Liver (tissue), 9 donors: ENCODE results near the gene PHF19. TPM values are rescaled to one million over a fixed set of nuclear protein-coding genes. Genes with fewer than 3 reads are reported as not detected.

Source experiments
- DNase-seq: peaks from one replicate; pipeline ENCODE4 v3.0.0-alpha.2; 2017; ENCODE audit warnings: low spot score
- H3K27ac ChIP-seq, 2 donors: one replicate each; pipeline ENCODE4 v1.7.0; 2013; ENCODE audit warnings: inconsistent platforms in 2 of 2, low read length in 2 of 2, control low read depth in 1 of 2, low read depth in 1 of 2, mild to moderate bottlenecking in 1 of 2
- H3K27me3 ChIP-seq, 4 donors: one replicate each; pipeline versions ENCODE4 v1.6.1 to v1.7.0; 2013; ENCODE audit warnings: low read length in 3 of 4, inconsistent platforms in 1 of 4, mild to moderate bottlenecking in 1 of 4, moderate library complexity in 1 of 4; ENCODE audit not compliant: control insufficient read depth in 4 of 4, insufficient read depth in 4 of 4
- H3K36me3 ChIP-seq, 4 donors: one replicate each; pipeline versions ENCODE4 v1.6.1 to v1.7.0; 2013; ENCODE audit warnings: low read length in 3 of 4, mild to moderate bottlenecking in 3 of 4, low read depth in 1 of 4, moderate library complexity in 1 of 4; ENCODE audit not compliant: control insufficient read depth in 4 of 4, insufficient read depth in 3 of 4
- H3K4me1 ChIP-seq, 4 donors: one replicate each; pipeline versions ENCODE4 v1.6.1 to v1.7.0; 2013; ENCODE audit warnings: low read length in 3 of 4, mild to moderate bottlenecking in 3 of 4, moderate library complexity in 1 of 4; ENCODE audit not compliant: control insufficient read depth in 4 of 4, insufficient read depth in 4 of 4
- H3K4me3 ChIP-seq, 3 donors: one replicate each; pipeline versions ENCODE4 v1.6.1 to v1.7.0; 2013; ENCODE audit warnings: low read length in 3 of 3, control low read depth in 1 of 3, low read depth in 1 of 3, mild to moderate bottlenecking in 1 of 3
- H3K9ac ChIP-seq, 2 donors: one replicate each; pipeline ENCODE4 v1.7.0; 2013; ENCODE audit warnings: low read length in 2 of 2, mild to moderate bottlenecking in 2 of 2, moderate library complexity in 2 of 2, control low read depth in 1 of 2, low read depth in 1 of 2
- H3K9me3 ChIP-seq, 4 donors: one replicate each; pipeline versions ENCODE4 v1.6.1 to v1.7.0; 2013; ENCODE audit warnings: low read length in 3 of 4; ENCODE audit not compliant: control insufficient read depth in 4 of 4
- EGR1 ChIP-seq, 2 donors: IDR thresholded peaks; 2 replicates each; pipeline ENCODE4 v1.6.1; 2016 to 2018; ENCODE audit warnings: antibody characterized with exemption in 2 of 2, low read depth in 2 of 2
- FOXA1 ChIP-seq: IDR thresholded peaks from 2 replicates; pipeline ENCODE4 v1.6.1; 2016; ENCODE audit warnings: antibody characterized with exemption
- HNF4A ChIP-seq, 2 donors: conservative IDR thresholded peaks; 2 replicates each; pipeline ENCODE4 v1.6.1; 2016; ENCODE audit warnings: antibody characterized with exemption in 2 of 2, mild to moderate bottlenecking in 2 of 2
- JUND ChIP-seq, 2 donors: IDR thresholded peaks; 2 replicates each; pipeline ENCODE4 v1.6.1; 2016; ENCODE audit warnings: antibody characterized with exemption in 2 of 2
- MAX ChIP-seq: IDR thresholded peaks from 2 replicates; pipeline ENCODE4 v1.6.1; 2016; ENCODE audit warnings: antibody characterized with exemption
- NR2F2 ChIP-seq: IDR thresholded peaks from 2 replicates; pipeline ENCODE4 v1.6.1; 2016; ENCODE audit warnings: antibody characterized with exemption
- RXRA ChIP-seq, 2 donors: IDR thresholded peaks; 2 replicates each; pipeline ENCODE4 v1.6.1; 2017 to 2018; ENCODE audit warnings: antibody characterized with exemption in 2 of 2, mild to moderate bottlenecking in 1 of 2
- SP1 ChIP-seq: IDR thresholded peaks from 2 replicates; pipeline ENCODE4 v1.6.1; 2018; ENCODE audit warnings: antibody characterized with exemption, mild to moderate bottlenecking
- TAF1 ChIP-seq: conservative IDR thresholded peaks from 2 replicates; pipeline ENCODE4 v1.6.1; 2016; ENCODE audit warnings: antibody characterized with exemption, mild to moderate bottlenecking
- YY1 ChIP-seq: IDR thresholded peaks from 2 replicates; pipeline ENCODE4 v1.6.1; 2016; ENCODE audit warnings: antibody characterized with exemption, mild to moderate bottlenecking
- WGBS: extraction: QIAGEN DNeasy Blood & Tissue Kit; methylation state at CpG from one replicate; pipeline ENCODE4 v1.1.7; 2013; 5-methylcytosine and 5-hydroxymethylcytosine counted together
- polyA plus RNA-seq, 2 donors: library from polyadenylated mRNA; stranded (reverse) in 1 of 2; unstranded in 1 of 2; fragments of 200-250 nt in 1 of 2; fragments of >200 nt in 1 of 2; fragmentation: Nextera tagmentation in 1 of 2; extraction: Ambion mirVana in 1 of 2; gene quantifications; one replicate each; pipeline versions ENCODE4 v1.2.1 to v1.2.3, GENCODE V29; 2013 to 2015
- total RNA-seq, 2 donors: library from RNA; depleted of rRNA; stranded (reverse); fragments of >200 nt; gene quantifications; one replicate each; pipeline ENCODE4 v1.2.3, GENCODE V29; 2014
- TF ChIP-seq, protein P1 (sequence below): IDR thresholded peaks from 2 replicates; pipeline ENCODE4 v1.6.1; 2016; ENCODE audit warnings: antibody characterized with exemption, mild to moderate bottlenecking
- TF ChIP-seq, protein P2 (sequence below): fragments of 150-350 bp; IDR thresholded peaks from 2 replicates; pipeline ENCODE4 v1.5.1; 2017; ENCODE audit warnings: improper control_type of control experiment, low read depth, low read length; ENCODE audit not compliant: missing input control
- donor health status: healthy.
- donor health status: healthy.
- donor health status: healthy.
- donor health status: healthy.
- donor health status: healthy.

The PHF19 gene
- total and polyA plus RNA-seq, 4 donors, result 1.9 to 16.0 (median 3.5) TPM

- 93% methylated on average over 3 of the region's 3 CpGs for WGBS
- H3K36me3 ChIP-seq, result peaks cover 0 to 13% (median 7%) of the 10 kb centered on the region in 4 donors
Observed at GRCh38 chr9:120854596-120855327, 22.2 kb downstream of the PHF19 start.

GRCh38 chr9:120853198-120853597, 23.8 kb downstream of the PHF19 start:
- Histone ChIP-seq H3K36me3 (peaks cover 0 to 18% (median 7%) of the 10 kb centered on the region in 4 donors), H3K9ac (no peak overlapping the region), H3K27ac (no peak overlapping the region), H3K27me3 (no peaks in the 10 kb centered on the region), H3K9me3 (no peaks in the 10 kb centered on the region), H3K4me1 (peaks cover 0 to 4% (median 0%) of the 10 kb centered on the region in 4 donors), H3K4me3 (no peak overlapping the region)
- 90% methylated on average over 6 of the region's 6 CpGs for WGBS
- no peak for DNase-seq
- TF ChIP-seq MAX, result no peak
- TF ChIP-seq HNF4A (conservative IDR thresholded peaks at IDR 0.05), result no peak
- no peak for TF ChIP-seq NR2F2
- TF ChIP-seq, protein P1, sequence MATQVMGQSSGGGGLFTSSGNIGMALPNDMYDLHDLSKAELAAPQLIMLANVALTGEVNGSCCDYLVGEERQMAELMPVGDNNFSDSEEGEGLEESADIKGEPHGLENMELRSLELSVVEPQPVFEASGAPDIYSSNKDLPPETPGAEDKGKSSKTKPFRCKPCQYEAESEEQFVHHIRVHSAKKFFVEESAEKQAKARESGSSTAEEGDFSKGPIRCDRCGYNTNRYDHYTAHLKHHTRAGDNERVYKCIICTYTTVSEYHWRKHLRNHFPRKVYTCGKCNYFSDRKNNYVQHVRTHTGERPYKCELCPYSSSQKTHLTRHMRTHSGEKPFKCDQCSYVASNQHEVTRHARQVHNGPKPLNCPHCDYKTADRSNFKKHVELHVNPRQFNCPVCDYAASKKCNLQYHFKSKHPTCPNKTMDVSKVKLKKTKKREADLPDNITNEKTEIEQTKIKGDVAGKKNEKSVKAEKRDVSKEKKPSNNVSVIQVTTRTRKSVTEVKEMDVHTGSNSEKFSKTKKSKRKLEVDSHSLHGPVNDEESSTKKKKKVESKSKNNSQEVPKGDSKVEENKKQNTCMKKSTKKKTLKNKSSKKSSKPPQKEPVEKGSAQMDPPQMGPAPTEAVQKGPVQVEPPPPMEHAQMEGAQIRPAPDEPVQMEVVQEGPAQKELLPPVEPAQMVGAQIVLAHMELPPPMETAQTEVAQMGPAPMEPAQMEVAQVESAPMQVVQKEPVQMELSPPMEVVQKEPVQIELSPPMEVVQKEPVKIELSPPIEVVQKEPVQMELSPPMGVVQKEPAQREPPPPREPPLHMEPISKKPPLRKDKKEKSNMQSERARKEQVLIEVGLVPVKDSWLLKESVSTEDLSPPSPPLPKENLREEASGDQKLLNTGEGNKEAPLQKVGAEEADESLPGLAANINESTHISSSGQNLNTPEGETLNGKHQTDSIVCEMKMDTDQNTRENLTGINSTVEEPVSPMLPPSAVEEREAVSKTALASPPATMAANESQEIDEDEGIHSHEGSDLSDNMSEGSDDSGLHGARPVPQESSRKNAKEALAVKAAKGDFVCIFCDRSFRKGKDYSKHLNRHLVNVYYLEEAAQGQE, result no peak
- no peak for TF ChIP-seq FOXA1
- TF ChIP-seq YY1, result no peak
- TF ChIP-seq, protein P2, sequence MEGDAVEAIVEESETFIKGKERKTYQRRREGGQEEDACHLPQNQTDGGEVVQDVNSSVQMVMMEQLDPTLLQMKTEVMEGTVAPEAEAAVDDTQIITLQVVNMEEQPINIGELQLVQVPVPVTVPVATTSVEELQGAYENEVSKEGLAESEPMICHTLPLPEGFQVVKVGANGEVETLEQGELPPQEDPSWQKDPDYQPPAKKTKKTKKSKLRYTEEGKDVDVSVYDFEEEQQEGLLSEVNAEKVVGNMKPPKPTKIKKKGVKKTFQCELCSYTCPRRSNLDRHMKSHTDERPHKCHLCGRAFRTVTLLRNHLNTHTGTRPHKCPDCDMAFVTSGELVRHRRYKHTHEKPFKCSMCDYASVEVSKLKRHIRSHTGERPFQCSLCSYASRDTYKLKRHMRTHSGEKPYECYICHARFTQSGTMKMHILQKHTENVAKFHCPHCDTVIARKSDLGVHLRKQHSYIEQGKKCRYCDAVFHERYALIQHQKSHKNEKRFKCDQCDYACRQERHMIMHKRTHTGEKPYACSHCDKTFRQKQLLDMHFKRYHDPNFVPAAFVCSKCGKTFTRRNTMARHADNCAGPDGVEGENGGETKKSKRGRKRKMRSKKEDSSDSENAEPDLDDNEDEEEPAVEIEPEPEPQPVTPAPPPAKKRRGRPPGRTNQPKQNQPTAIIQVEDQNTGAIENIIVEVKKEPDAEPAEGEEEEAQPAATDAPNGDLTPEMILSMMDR, result no peak
- TF ChIP-seq JUND (IDR thresholded peaks at IDR 0.05), result no peak
- no peak for TF ChIP-seq EGR1 (IDR thresholded peaks at IDR 0.05; ENCODE audit: low read depth in 2 of 2)
- TF ChIP-seq RXRA (IDR thresholded peaks at IDR 0.05), result no peak
- TF ChIP-seq SP1, result no peak

More at GRCh38 chr9:120854596-120855327, 22.2 kb downstream of the PHF19 start:
- Histone ChIP-seq H3K4me1 (peaks cover 0 to 4% (median 0%) of the 10 kb centered on the region in 4 donors), H3K27me3 (no peaks in the 10 kb centered on the region), H3K4me3 (no peak overlapping the region), H3K27ac (no peak overlapping the region), H3K9me3 (no peaks in the 10 kb centered on the region), H3K9ac (no peak overlapping the region)
- TF ChIP-seq TAF1, result no peak
- DNase-seq, result no peak
